Measurements from ENCODE around the gene SUCO. TPM values are rescaled to one million over a fixed set of nuclear protein-coding genes. Genes with fewer than 3 reads are reported as not detected.

The SUCO gene
- total and polyA plus RNA-seq, 2 of the 4 experiments (the other 2 are of a cell fraction) = 11.4 to 21.5 TPM

GRCh38 chr1:172529304-172529703, 3.6 kb upstream of the SUCO start:
- H2AK5ac ChIP-seq (ENCODE audit: low read depth, low read length) = no peak overlapping the region
- intact Hi-C loops (cut with micrococcal nuclease) = no loop called here
- H2BK120ac ChIP-seq (ENCODE audit: low read depth, low read length) = no peak overlapping the region
- ChIA-PET CTCF (no interaction called here), POLR2A (ENCODE audit: unreplicated experiment) (no interaction called here)
- no peak overlapping the region for H2BK20ac ChIP-seq (ENCODE audit: low read depth, low read length)
- no peaks in the 10 kb centered on the region for H3K36me3 ChIP-seq (ENCODE audit: control insufficient read depth, insufficient read depth, low read length)
- H2AK9ac ChIP-seq (replicated peaks; ENCODE audit: low read depth, low read length, poor library complexity) = no peak overlapping the region
- no peak overlapping the region for H2AFZ ChIP-seq (replicated peaks; ENCODE audit: low read length, poor library complexity)
- no peak overlapping the region for H3K56ac ChIP-seq (ENCODE audit: extremely low read depth, insufficient read depth, low read length)
- H3K4me2 ChIP-seq (ENCODE audit: low read depth, low read length) = no peak overlapping the region
- no peak overlapping the region for H4K91ac ChIP-seq (ENCODE audit: insufficient read depth, low read depth, low read length)
- ATAC-seq (ENCODE audit: low read depth) = no peak
- dilution Hi-C loops (cut with HindIII; ENCODE audit: low sequenced_read_pairs, unreplicated experiment) = no loop called here
- H4K8ac ChIP-seq (ENCODE audit: low read depth in 2 of 2, low read length in 2 of 2) = no peak overlapping the region
- H3K9me1 ChIP-seq (ENCODE audit: insufficient read depth, low read length) = no peaks in the 10 kb centered on the region
- peaks cover 6 to 10% of the 10 kb centered on the region in 2 experiments; a peak in 2 of 4 replicates for H3K79me1 ChIP-seq (ENCODE audit: low read depth in 1 of 2, low read length in 2 of 2)
- no peak overlapping the region for H3K18ac ChIP-seq (ENCODE audit: low read depth, low read length)
- no peaks in the 10 kb centered on the region for H3K27me3 ChIP-seq (ENCODE audit: control insufficient read depth, insufficient read depth, low read length)
- no peaks in the 10 kb centered on the region for H3K9me3 ChIP-seq (ENCODE audit: control insufficient read depth, insufficient read depth, low read length)
- no peak overlapping the region for H3K4me3 ChIP-seq (ENCODE audit: insufficient read depth, low read depth, low read length)
- H3K9ac ChIP-seq (ENCODE audit: low read depth, low read length) = no peak overlapping the region
- H3K4me1 ChIP-seq (ENCODE audit: control insufficient read depth, insufficient read depth, low read length) = no peaks in the 10 kb centered on the region
- no peak for TF ChIP-seq FOS (IDR thresholded peaks at IDR 0.05; ENCODE audit: low read depth, low read length)
- H2BK15ac ChIP-seq (ENCODE audit: low read depth, low read length) = no peak overlapping the region
- H3K14ac ChIP-seq (replicated peaks; ENCODE audit: low read depth, low read length) = no peak overlapping the region
- no CpG with 5 or more reads among the region's 4 CpGs for WGBS, 2 experiments (ENCODE audit: extremely low coverage in 2 of 2, insufficient read length in 1 of 2)
- H3K27ac ChIP-seq (ENCODE audit: insufficient read depth, low read length) = no peak overlapping the region
- H3K4ac ChIP-seq (ENCODE audit: low read depth, low read length) = no peak overlapping the region
- in situ Hi-C loops (cut with MboI; ENCODE audit: low sequenced_read_pairs) = no loop called here
- BruUV-seq (replicated peaks) = no TSS peak
- H4K5ac ChIP-seq (ENCODE audit: low read depth, low read length) = no peak overlapping the region
- no peak overlapping the region for H2BK5ac ChIP-seq (ENCODE audit: low read depth, low read length, poor library complexity, severe bottlenecking)
- DNase-seq = no peak
- no peaks in the 10 kb centered on the region for H4K20me1 ChIP-seq (ENCODE audit: insufficient read depth, low read length)
- H3K23ac ChIP-seq (ENCODE audit: low read depth, low read length) = no peak overlapping the region

Measured in IMR-90 (cell line).